Esophagus squamous epithelium (tissue), 5 donors: ENCODE results near the gene IGFBP7. TPM values are rescaled to one million over a fixed set of nuclear protein-coding genes. Genes with fewer than 3 reads are reported as not detected.

Experiments
- DNase-seq: peaks from one replicate; lab custom pipeline; 2025; lab: John Stamatoyannopoulos, UW
- H3K27ac ChIP-seq, 4 donors: fragments of 200-600 bp; sonication (generic); one replicate each; pipeline ENCODE4 v1.5.1; 2016 to 2019; ENCODE audit warnings: mild to moderate bottlenecking in 1 of 4
- H3K27me3 ChIP-seq, 4 donors: fragments of 200-600 bp; sonication (generic); 1 replicate in 3 of 4; 2 replicates in 1 of 4; pipeline versions ENCODE4 v1.5.1 to v1.6.0; 2017 to 2021; ENCODE audit warnings: antibody characterized with exemption in 1 of 4
- H3K36me3 ChIP-seq, 3 donors: fragments of 200-600 bp; sonication (generic); one replicate each; pipeline ENCODE4 v1.5.1; 2016 to 2019
- H3K4me1 ChIP-seq, 3 donors: fragments of 200-600 bp; sonication (generic); one replicate each; pipeline ENCODE4 v1.5.1; 2017 to 2019
- H3K4me3 ChIP-seq, 4 donors: fragments of 200-600 bp; sonication (generic); 1 replicate in 3 of 4; 2 replicates in 1 of 4; pipeline ENCODE4 v1.5.1; 2016 to 2019; ENCODE audit warnings: mild to moderate bottlenecking in 2 of 4, moderate library complexity in 1 of 4
- H3K9me3 ChIP-seq, 3 donors: fragments of 200-600 bp; sonication (generic); one replicate each; pipeline ENCODE4 v1.5.1; 2016 to 2019
- CTCF ChIP-seq, 6 experiments: fragments of 450-650 bp in 4 of 6; fragments of 200-600 bp in 2 of 6; sonication (generic) in 2 of 6; IDR thresholded peaks; one replicate each; pipeline ENCODE4 v1.5.1; 2016 to 2019; ENCODE audit warnings: antibody characterized with exemption in 6 of 6, mild to moderate bottlenecking in 4 of 6, moderate library complexity in 4 of 6
- POLR2A ChIP-seq, 4 donors: fragments of 450-650 bp; IDR thresholded peaks; one replicate each; pipeline ENCODE4 v1.6.1; 2017; ENCODE audit warnings: antibody characterized with exemption in 4 of 4, mild to moderate bottlenecking in 4 of 4, moderate library complexity in 3 of 4
- WGBS, 2 donors: methylation state at CpG; one replicate each; pipeline ENCODE4 v1.1.5; 2018; 5-methylcytosine and 5-hydroxymethylcytosine counted together
- intact Hi-C: fragments of 100-400 bp; cut with DNase I; formaldehyde crosslinking; loops from one replicate; pipeline ENCODE4 v1.15.0; 2022
- small RNA-seq, 4 donors: library from RNA; depleted of rRNA; stranded (forward); fragments of <200 nt; gene quantifications; one replicate each; pipeline ENCODE3, GENCODE V24; 2016
- total RNA-seq, 4 donors: library from RNA; depleted of rRNA; stranded (reverse); fragments of >200 nt; gene quantifications; one replicate each; pipeline ENCODE4 v1.1.0, GENCODE V29; 2016
- donor health status: DM: yes; HTN: yes; CAD: no.

Gene IGFBP7
- total RNA-seq, 4 donors from 2014 or later: 26.4 to 135 (median 91.3) TPM

GRCh38 chr4:56990109-56990905, 119.9 kb downstream of the IGFBP7 start:
- TF ChIP-seq CTCF (IDR thresholded peaks at IDR 0.05) (no peak), POLR2A (IDR thresholded peaks at IDR 0.05) (no peak)
- Histone ChIP-seq H3K4me3 (no peak overlapping the region), H3K9me3 (no peaks in the 10 kb centered on the region), H3K27me3 (no peaks in the 10 kb centered on the region), H3K27ac (no peak overlapping the region), H3K4me1 (peaks cover 0 to 5% (median 4%) of the 10 kb centered on the region in 3 donors), H3K36me3 (peaks cover 9 to 94% (median 34%) of the 10 kb centered on the region in 3 donors)
- intact Hi-C loops: no loop called here
- 86 to 88% methylated on average over 6 of the region's 6 CpGs for WGBS, 2 donors
- DNase-seq: no peak

DNA sequence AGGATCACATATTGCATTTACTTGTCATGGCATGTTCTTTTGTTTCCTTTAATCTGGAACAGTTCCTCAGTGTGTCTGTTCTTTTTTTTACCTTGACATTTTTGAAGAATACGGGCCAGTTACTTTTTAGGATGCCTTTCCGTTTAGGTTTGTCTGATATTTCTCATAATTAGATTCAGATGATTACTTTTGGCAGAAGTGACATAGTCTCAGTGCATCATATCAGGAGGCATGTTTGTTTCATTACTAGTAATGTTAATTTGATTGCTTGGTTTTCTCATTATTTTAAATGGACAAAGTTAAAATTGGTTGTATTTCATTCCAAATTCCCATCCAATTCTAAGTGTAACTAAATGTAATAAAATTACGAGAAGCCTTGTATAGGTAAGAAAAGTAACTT, 123.2 kb downstream of the IGFBP7 start:
- no peak overlapping the region for H3K27ac ChIP-seq
- H3K4me1 ChIP-seq: peaks cover 4 to 23% (median 5%) of the 10 kb centered on the region in 3 donors
- H3K9me3 ChIP-seq: no peaks in the 10 kb centered on the region
- no peak for DNase-seq
- H3K27me3 ChIP-seq: no peaks in the 10 kb centered on the region
- intact Hi-C loops: no loop called here
- no peak overlapping the region for H3K4me3 ChIP-seq
- TF ChIP-seq POLR2A (IDR thresholded peaks at IDR 0.05) (no peak), CTCF (IDR thresholded peaks at IDR 0.05) (no peak)
- 86 to 88% methylated on average over 3 of the region's 3 CpGs for WGBS, 2 donors
- peaks cover 9 to 77% (median 27%) of the 10 kb centered on the region in 3 donors for H3K36me3 ChIP-seq

GRCh38 chr4:56986192-56986591, 124.0 kb downstream of the IGFBP7 start:
- TF ChIP-seq CTCF (IDR thresholded peaks at IDR 0.05) (no peak), POLR2A (IDR thresholded peaks at IDR 0.05) (no peak)
- no peaks in the 10 kb centered on the region for H3K9me3 ChIP-seq
- no peak for DNase-seq
- H3K4me3 ChIP-seq: no peak overlapping the region
- H3K27ac ChIP-seq: no peak overlapping the region
- H3K36me3 ChIP-seq: peaks cover 9 to 70% (median 22%) of the 10 kb centered on the region in 3 donors
- no peaks in the 10 kb centered on the region for H3K27me3 ChIP-seq
- intact Hi-C loops: no loop called here
- WGBS, 2 donors: 85 to 93% methylated on average over 1 of the region's 1 CpG
- peaks cover 9 to 30% (median 10%) of the 10 kb centered on the region in 3 donors for H3K4me1 ChIP-seq

GRCh38 chr4:56981795-56982201, 128.4 kb downstream of the IGFBP7 start:
- H3K4me1 ChIP-seq: peaks cover 22 to 56% (median 23%) of the 10 kb centered on the region in 3 donors
- H3K36me3 ChIP-seq: peaks cover 4 to 31% (median 7%) of the 10 kb centered on the region in 3 donors
- H3K9me3 ChIP-seq: no peaks in the 10 kb centered on the region
- TF ChIP-seq POLR2A (IDR thresholded peaks at IDR 0.05) (no peak), CTCF (IDR thresholded peaks at IDR 0.05) (no peak)
- no peak for DNase-seq
- no peak overlapping the region for H3K4me3 ChIP-seq
- WGBS, 2 donors: 57 to 61% methylated on average over 4 of the region's 4 CpGs
- intact Hi-C loops: no loop called here
- H3K27ac ChIP-seq: no peak overlapping the region
- no peaks in the 10 kb centered on the region for H3K27me3 ChIP-seq

Small RNA genes lying within 50 kb of the gene (small RNA-seq; reads per million reads assigned to genes)
- gene RNU6-998P: 0 reads per million in 4 donors

Other genes with a start within 250 kb of the IGFBP7 start
- gene REST, start 202.5 kb downstream of the IGFBP7 start, total RNA-seq: 10 to 100 TPM; 19.3 to 28.3 (median 22.7) TPM
- 10 to 100 TPM; 18.7 to 30.2 (median 23.9) TPM for gene NOA1, start 132.8 kb downstream of the IGFBP7 start, total RNA-seq
- 10 to 100 TPM; 25.2 to 92.2 (median 77.0) TPM for gene POLR2B, start 131.5 kb downstream of the IGFBP7 start, total RNA-seq